ENCODE measurements around the gene BMPER. TPM values are rescaled to one million over a fixed set of nuclear protein-coding genes. Genes with fewer than 3 reads are reported as not detected.

Gene BMPER
- total and polyA plus RNA-seq, 12 donors: 0.29 to 1.9 (median 0.85) TPM; not detected in 2

GRCh38 chr7:34133356-34133982 lies 228.1 kb downstream of the BMPER start:
- WGBS, 4 donors: 77 to 83% (median 81%) methylated on average over 8 of the region's 8 CpGs
- no peak for DNase-seq
- Histone ChIP-seq H3K4me1 (replicated peaks in 1 of 2) (peaks cover 0 to 9% of the 10 kb centered on the region in 2 donors), H3K27ac (no peak overlapping the region), H3K36me3 (replicated peaks in 1 of 2) (no peaks in the 10 kb centered on the region), H3K9me3 (replicated peaks in 1 of 3) (no peaks in the 10 kb centered on the region), H3K4me3 (no peak overlapping the region), H3K27me3 (no peaks in the 10 kb centered on the region)
- no peak for TF ChIP-seq POLR2A (IDR thresholded peaks at IDR 0.05)
- no peak for TF ChIP-seq CTCF (IDR thresholded peaks at IDR 0.05)
- intact Hi-C loops (cut with DNase I): no loop called here

- no peaks in the 10 kb centered on the region for H3K36me3 ChIP-seq (replicated peaks in 1 of 2)
- intact Hi-C loops (cut with DNase I): no loop called here
- H3K9me3 ChIP-seq (replicated peaks in 1 of 3): no peaks in the 10 kb centered on the region
- no peak overlapping the region for H3K27ac ChIP-seq
- 27 to 40% (median 35%) methylated on average over 12 of the region's 12 CpGs for WGBS, 4 donors
- peak; percentile 44 to 87 (median 61) for DNase-seq
- peaks cover 0 to 9% of the 10 kb centered on the region in 2 donors for H3K4me1 ChIP-seq (replicated peaks in 1 of 2)
- TF ChIP-seq POLR2A (IDR thresholded peaks at IDR 0.05) (no peak), CTCF (IDR thresholded peaks at IDR 0.05) (peak; percentile 22 to 64 (median 56))
- H3K27me3 ChIP-seq: no peaks in the 10 kb centered on the region
- no peak overlapping the region for H3K4me3 ChIP-seq
These were observed 228.8 kb downstream of the BMPER start for GRCh38 chr7:34133983-34134782.

- Histone ChIP-seq H3K27me3 (no peaks in the 10 kb centered on the region), H3K4me3 (no peak overlapping the region), H3K27ac (no peak overlapping the region), H3K4me1 (replicated peaks in 1 of 2) (peaks cover 0 to 9% of the 10 kb centered on the region in 2 donors), H3K36me3 (replicated peaks in 1 of 2) (no peaks in the 10 kb centered on the region), H3K9me3 (replicated peaks in 1 of 3) (no peaks in the 10 kb centered on the region)
- intact Hi-C loops (cut with DNase I): no loop called here
- no peak for DNase-seq
- WGBS, 4 donors: 73 to 79% (median 75%) methylated on average over 3 to 4 of the region's 4 CpGs
- TF ChIP-seq POLR2A (IDR thresholded peaks at IDR 0.05): no peak
- TF ChIP-seq CTCF (IDR thresholded peaks at IDR 0.05): no peak
These were observed 230.6 kb downstream of the BMPER start for GRCh38 chr7:34135924-34136323.

- H3K4me1 ChIP-seq (replicated peaks in 1 of 2): peaks cover 0 to 9% of the 10 kb centered on the region in 2 donors
- WGBS, 4 donors: 63 to 72% (median 68%) methylated on average over 5 of the region's 5 CpGs
- no peak overlapping the region for H3K27ac ChIP-seq
- TF ChIP-seq POLR2A (IDR thresholded peaks at IDR 0.05) (no peak), CTCF (IDR thresholded peaks at IDR 0.05) (no peak)
- intact Hi-C loops (cut with DNase I): no loop called here
- H3K27me3 ChIP-seq: no peaks in the 10 kb centered on the region
- no peak for DNase-seq
- H3K36me3 ChIP-seq (replicated peaks in 1 of 2): no peaks in the 10 kb centered on the region
- H3K4me3 ChIP-seq: no peak overlapping the region
- H3K9me3 ChIP-seq (replicated peaks in 1 of 3): no peaks in the 10 kb centered on the region
These were observed 231.4 kb downstream of the BMPER start for GRCh38 chr7:34136698-34137097.

All from adrenal gland (tissue), 12 donors.